Stimulated activated CD8-positive, alpha-beta memory T cell treated with anti-CD3 and anti-CD28 coated beads, Interleukin-7, amount 100 ng/mL, for 4 hours (primary cell): Measurements from ENCODE around the gene AATK.
"Not testable (repeated sequence)": the region's sequence is repeated elsewhere in the genome, so short reads cannot be mapped to it uniquely, and the experiment has no call there.

Source experiments
- DNase-seq, 2 donors: peaks; one replicate each; pipeline ENCODE4 v3.0.0-alpha.2; 2020; ENCODE audit warnings: low read depth in 2 of 2

The AATK gene

DNA sequence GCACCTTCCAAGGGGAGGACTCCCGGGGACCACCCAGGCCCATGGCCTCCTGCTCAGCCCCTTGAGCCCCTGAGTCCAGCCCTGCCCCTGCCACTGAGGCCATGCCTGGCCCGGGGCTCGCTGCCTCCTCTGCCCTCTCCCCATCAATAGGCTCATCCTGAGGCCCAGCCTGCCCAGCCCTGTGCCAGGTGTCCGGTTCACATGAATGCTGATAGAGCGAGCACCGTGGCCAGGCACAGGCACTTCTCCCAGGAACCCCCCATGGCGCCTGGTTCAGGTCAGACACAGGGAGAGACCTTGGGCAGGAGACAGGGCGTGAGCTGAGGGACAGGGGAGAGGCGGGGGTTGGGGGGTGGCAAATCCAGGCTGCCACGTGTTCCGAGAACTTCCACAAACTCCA, 3.5 kb downstream of the AATK start:
- DNase-seq: no peak

- DNase-seq: no peak
Observed at GRCh38 chr17:81161972-81162371, 4.0 kb downstream of the AATK start.

GRCh38 chr17:81161536-81161935, 4.5 kb downstream of the AATK start:
- no peak for DNase-seq

DNA sequence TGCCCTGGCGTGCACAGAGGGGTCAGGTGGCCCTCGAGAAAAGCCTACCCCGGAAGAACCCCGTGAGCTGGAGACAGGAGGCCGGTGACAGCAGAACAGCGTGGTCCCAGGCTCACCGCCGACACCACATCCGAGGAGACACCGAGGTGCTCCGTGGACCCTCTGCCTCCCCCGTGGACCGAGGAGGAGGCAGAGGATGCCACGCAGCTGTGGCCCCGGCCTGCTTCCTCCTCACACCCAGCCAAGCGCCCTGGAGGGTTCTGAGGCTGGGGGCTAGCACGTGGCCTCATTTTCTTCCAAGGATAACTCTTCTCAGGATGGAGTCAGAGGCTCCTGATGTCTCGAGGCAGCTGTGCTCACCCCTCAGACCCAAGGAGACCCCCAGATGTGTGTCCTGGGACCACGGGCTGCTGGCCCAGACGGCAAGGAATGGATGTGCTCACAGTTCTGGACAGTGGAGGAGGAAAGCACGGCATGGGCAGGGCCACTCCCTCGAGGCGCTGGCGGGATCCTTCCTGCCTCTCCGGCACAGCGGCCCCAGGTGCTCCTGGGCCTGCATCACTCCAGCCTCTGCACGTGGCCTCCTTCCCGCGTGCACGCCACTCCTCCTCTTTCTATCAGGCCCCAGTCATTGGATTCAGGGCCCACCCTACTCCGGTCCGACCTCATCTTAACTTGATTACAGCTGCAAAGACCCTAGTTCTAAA, 5.1 kb downstream of the AATK start:
- DNase-seq: no peak

DNA sequence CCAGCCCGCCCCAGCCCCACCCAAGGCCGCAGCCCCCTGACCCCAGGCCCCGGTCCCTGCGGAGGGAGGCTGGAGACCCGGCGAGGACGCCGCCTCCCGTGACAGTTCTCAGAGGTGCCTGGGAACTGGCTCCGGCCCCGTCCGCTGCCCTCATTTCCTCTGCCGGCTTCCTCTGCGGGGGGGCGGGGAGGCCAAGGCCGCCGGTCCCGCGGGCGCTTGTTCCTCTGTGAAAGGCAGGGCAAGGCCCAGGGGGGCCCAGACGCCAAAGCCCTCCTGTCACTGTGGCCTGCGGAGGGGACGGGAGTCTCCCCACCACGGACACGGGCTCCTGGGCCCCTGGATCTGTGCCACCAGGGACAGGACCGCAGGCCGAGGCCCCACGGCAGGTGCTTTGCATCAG, 5.7 kb downstream of the AATK start:
- no peak for DNase-seq

- no peak for DNase-seq
Observed at GRCh38 chr17:81159611-81160265, 6.3 kb downstream of the AATK start.

DNA sequence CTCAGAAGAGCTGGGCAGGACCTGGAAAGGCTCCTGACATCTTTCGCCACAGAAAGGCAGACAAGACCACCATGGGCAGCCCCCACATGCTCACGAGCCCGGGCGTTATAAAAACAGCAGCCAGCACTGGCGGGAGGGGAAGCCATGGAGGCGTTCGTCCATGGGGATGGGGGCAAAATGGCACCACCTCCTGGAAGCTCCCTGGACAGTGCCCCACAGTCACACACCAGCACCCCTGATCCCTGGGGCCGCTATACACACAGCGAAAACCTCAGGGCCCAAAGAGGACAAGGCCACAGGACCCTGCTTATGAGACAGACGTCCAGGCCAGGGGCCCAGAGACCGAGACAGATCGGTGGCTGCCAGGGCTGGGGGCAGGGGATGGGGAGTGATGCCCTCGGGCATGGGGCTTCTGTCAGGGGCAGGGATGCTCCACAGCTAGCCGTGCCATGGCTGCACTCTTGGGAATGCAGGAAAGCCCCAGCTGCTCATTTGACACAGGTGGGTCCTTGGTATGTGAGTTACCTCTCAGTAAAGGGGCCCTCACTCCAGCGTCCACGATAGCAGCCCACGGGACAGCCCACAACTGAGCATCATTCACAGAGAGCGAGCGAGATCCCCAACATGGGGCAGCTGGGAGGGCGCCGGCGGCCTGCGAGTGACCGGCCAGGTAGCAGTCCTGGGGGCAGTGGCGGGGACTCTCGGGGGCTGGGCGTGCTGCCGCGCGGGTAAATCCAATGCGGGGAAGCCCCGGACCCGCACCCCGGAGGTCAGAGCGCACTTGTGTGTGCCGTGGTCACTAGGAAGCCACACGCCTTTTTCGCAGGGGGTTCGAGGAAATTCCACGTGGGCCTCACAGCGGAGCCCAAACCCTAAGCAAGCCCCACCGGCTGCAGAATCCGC, 7.1 kb downstream of the AATK start:
- no peak for DNase-seq

- DNase-seq: no peak
Observed at GRCh38 chr17:81157848-81158687, 8.0 kb downstream of the AATK start.

- no peak for DNase-seq
Observed at GRCh38 chr17:81156866-81157805, 8.9 kb downstream of the AATK start.

DNA sequence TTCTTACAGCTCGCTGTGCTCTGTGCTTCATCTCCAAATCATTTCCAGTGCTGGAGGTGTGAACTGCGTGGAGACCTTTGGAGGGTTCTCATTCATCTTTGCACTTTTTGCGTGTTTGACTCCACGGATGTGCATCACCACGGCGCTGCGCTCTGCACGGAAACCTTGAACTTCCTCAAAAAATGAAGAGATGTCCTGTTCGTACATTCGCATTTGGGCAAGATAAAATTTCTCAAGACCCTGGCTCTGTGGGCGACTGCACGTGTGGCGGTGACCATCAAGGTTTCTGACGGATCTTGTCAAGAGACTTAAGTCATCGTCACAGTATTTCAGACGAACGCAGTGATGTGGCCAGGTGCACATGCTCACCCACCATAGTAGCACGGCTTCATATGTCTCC, 11.1 kb downstream of the AATK start:
- DNase-seq: no peak

GRCh38 chr17:81154016-81154415, 12.0 kb downstream of the AATK start:
- not testable (repeated sequence) for DNase-seq

DNA sequence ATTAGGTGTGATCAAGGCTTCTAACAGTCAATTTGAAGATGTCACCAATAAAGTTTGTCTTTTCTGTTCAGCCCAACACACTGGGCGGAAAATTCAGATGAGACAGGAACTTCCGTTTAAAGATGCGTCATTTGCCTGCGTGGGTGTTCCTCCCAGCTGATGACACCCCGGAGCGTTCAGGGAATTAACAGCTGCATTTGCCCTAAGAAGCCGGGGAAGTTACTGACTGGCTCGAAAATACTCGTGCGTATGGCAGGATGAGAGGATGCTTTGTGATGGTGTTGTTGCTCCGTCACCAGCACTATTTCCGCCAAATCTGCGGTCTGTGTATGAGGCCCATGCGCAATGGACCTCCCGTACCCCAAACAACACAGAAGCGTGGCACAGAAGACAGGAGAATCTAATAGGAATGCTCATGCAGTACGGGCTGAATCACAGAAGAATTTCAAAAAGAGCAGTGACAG, 12.6 kb downstream of the AATK start:
- no peak for DNase-seq

GRCh38 chr17:81152288-81152828, 13.7 kb downstream of the AATK start:
- no peak for DNase-seq

DNA sequence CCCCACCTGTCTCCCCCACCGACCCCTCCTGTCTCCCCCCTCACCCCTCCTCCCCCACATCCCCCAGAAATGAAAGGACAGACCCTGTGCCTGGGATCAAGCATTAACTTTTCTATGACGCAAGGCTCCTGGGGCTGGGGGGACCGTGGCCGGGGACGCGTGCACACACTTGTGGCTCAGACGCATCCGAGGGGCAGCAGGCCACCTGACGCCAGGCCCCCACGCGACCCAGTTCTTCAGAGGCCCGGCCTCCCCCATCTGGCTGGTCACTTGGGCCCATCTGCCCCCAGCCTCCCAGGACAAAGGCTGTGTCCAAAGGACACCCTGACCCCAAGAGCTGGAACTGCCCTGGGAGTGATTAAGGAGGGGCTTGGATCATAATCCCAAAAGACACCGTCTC, 14.7 kb downstream of the AATK start:
- no peak for DNase-seq

GRCh38 chr17:81150377-81151077, 15.5 kb downstream of the AATK start:
- DNase-seq: no peak

DNA sequence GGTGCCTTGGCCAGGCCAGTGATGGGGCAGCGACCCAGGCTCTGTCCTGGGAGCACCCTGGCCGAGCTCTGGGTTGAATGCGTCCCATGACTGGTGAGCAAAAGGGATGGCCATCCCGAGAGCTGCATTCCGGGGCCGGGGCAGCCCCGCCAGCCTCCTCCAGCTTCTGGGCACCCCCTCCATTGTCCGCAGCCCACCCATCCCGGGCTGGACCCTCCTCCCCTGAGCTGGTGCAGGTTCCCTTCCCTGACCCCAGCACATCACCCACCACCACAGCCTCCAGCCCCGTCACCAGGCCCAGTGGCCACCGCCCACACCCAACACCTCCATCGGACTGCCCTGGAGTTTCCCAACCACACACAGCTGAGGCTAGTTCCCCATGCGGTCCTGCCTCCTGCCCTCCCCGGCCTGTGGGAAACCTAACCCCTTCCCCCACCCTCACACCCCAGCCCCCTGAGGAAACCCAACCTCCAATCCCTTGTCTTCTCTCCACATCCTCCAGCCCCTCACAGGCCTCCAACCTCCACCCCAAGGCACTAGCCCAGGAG, 17.0 kb downstream of the AATK start:
- DNase-seq: no peak

- no peak for DNase-seq
Observed at GRCh38 chr17:81148571-81148970, 17.4 kb downstream of the AATK start.

DNA sequence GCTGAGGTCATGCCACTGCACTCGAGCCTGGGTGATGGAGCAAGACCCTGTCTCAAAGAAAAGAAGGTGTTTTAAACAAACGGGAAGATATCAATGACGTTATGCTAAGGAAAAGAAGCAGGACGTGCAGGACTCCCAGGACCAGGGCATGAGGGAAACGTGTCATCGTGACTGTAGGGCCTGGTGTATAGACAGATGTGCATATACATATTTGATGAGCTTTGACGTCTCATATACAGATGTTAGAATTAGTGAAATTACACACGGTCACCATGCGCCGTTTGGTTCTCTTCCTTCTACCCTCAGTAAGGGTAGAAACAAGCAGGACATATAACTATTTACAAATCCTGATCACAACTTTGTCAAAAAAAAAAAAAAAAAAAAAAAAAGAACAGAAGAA, 18.3 kb downstream of the AATK start:
- no peak for DNase-seq

DNA sequence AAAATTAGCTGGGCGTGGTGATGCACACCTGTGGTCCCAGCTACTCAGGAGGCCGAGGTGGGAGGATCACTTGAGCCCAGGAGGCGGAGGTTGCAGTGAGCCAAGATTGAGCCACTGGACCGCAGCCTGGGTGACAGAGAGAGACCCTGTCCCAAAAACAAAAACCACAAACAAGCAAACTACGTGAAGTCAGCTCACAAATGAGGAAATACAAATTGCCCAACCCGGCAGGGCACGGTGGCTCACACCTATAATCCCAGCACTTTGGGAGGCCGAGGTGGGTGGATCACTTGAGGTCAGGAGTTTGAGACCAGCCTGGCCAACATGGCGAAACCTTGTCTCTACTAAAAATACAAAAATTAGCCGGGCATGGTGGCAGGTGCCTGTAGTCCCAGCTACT, 19.8 kb downstream of the AATK start:
- not testable (repeated sequence) for DNase-seq
